GM21619 (cell line): ENCODE results near the gene NCKAP5.
"Not testable (repeated sequence)": the region's sequence is repeated elsewhere in the genome, so short reads cannot be mapped to it uniquely, and the experiment has no call there.

Experiments
- ATAC-seq: cut with Tn5 transposase; IDR thresholded peaks from one replicate; pipeline ENCODE4 v1.9.1; 2021; ENCODE audit not compliant: unreplicated experiment

NCKAP5 gene

DNA sequence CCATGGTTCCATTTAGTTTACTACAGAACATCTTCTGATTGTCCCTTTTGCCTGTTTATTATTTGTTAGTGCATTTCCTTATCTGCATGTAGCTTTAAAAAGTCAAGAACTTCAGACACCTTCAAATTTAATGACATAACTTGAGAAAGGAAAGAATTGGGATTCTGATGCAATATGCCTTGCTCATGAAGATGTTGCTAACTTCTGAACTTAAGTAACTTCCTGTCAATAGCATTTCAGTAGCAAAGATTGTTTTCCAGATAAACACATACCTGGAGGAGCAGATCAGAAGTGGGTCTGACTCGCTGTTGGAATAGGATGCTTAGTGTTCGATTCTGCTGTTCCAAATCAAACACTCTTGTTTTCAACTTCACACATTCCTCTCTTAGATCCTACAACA is 708.0 kb downstream of the NCKAP5 start:
- ATAC-seq, result no peak

DNA sequence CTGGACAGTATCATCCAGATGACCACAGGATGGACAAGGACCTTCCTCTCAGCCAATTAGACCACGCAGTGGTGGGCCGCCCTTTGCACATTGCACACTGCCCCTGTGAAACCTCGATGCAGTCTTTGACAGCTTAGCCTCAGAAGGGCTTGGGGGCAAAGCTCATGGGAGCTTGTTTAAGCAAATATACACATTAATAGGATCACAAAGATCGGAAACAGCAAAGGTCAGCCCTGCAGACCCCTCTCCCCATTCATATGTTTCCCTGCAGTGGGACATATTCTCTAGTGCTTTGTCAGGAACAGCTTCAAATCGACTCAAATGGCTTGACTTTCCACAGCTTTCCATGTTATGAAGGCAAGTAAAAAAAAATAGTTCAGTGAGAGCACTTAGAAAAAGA is 708.7 kb downstream of the NCKAP5 start:
- ATAC-seq, result no peak

DNA sequence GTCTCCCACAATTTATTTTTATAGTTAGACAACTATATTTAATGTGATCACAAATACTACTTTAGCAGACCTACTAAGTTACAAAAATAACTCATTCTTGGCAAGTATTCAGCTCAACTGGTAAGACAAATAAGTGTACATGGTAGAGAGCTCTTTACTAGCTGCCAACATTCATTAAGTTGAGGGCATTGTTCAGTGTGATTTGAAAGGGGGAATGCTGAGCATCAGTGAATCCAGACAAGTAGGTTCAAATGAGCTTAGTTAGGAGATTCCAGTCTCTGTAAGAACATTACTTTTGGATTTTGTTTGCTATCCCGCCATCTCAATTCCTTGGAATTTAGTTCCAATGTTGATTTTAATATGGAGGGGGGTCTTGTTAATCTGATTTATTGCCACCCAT is 710.9 kb downstream of the NCKAP5 start:
- no peak for ATAC-seq

- ATAC-seq, result no peak
Measured at GRCh38 chr2:132850688-132851087, 717.6 kb downstream of the NCKAP5 start.

DNA sequence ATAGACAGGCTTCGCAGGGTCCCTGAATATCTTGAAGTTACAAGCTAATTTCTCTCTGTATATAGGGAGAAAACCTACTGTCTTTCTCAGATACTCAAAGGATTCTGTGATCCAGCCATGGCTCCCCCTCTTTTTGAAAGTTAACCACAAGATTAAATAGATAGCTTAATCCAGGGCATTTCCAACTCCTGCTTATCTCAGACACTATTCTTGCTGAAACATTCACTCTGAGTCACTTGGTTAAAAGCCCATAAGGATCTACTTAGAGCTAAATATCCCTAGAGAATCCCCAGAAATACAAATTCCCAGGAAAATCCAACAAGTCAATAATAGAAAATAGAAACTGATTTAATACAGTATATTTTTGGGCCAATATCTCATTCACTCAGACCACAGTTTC is 719.1 kb downstream of the NCKAP5 start:
- no peak for ATAC-seq

GRCh38 chr2:132845339-132845738 is 722.9 kb downstream of the NCKAP5 start:
- ATAC-seq, result no peak

DNA sequence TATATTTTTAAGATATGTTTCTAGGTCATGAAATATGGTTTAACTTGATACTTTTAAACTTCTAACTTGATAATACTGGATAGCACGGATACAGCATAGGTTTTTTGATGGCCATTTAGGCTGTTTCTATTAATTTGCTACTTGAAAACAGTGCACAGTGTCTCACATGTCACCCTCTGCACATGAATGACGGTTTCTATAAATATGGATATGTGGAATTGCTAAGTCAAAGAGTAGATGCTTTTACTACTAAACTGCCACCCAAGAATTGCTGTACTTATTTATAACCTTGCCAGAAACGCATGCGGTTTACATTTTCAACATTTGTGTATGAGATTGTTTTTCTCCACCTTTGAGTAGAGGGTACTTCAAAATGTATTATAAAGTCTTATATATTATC is 723.7 kb downstream of the NCKAP5 start:
- ATAC-seq, result no peak

- ATAC-seq, result no peak
Measured at GRCh38 chr2:132837769-132838168, 730.5 kb downstream of the NCKAP5 start.

GRCh38 chr2:132830321-132830827 is 737.9 kb downstream of the NCKAP5 start:
- no peak for ATAC-seq

DNA sequence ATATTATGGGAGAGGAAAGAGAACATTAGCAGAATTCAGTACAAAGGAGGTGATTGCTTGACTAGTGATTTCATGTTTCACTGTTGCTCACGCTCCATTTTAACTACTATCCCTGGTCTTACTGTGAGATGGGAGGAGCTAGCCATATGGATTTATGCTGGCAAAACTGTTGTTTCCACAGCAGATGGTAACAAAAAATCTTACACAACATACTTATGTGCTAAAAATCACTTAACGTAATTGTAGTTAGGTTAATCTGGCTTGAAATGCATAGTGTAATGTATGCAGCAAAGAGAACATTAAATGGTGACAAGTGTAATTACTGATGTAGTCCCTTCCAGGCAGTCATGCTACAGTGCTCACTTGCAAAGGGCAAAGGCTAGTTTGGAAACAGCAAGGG is 742.7 kb downstream of the NCKAP5 start:
- no peak for ATAC-seq

DNA sequence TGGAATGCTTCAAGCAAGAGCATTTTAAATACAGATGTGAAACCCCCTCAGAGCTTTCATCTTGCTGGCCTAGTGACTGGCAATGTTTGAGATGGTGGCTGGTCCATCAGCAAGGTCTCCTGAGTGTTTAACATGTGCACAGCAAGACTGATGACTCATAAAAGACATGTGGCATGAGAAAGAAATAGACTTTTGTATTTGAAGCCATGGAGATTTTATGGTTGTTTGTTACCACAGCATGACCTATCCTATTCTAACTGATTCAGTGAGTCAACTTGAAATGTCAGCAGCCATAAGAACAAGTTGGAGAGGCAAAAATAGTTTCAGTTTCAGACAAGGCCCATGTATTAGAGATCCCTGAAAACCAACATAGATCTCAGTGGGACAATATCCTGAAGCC is 743.5 kb downstream of the NCKAP5 start:
- ATAC-seq, result no peak

- no peak for ATAC-seq
Measured at GRCh38 chr2:132816234-132816633, 752.0 kb downstream of the NCKAP5 start.

DNA sequence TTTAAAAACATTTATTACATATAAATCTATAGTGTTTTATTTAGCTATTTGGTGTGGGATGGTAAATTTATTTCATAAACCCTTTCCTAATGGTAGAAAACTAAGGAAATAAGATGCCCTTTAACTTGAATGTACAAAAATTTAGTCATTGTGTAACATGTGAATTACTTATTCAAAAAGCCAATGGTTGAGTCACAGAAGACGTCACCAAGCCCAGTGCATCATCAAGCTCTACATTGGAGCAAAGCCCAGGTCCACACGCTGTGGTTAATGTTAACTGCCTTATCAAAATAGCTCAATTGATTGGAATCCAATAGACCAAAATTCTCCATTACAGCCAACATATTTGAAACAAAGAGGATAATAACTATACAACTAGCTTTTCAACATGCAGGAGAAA is 752.7 kb downstream of the NCKAP5 start:
- no peak for ATAC-seq

DNA sequence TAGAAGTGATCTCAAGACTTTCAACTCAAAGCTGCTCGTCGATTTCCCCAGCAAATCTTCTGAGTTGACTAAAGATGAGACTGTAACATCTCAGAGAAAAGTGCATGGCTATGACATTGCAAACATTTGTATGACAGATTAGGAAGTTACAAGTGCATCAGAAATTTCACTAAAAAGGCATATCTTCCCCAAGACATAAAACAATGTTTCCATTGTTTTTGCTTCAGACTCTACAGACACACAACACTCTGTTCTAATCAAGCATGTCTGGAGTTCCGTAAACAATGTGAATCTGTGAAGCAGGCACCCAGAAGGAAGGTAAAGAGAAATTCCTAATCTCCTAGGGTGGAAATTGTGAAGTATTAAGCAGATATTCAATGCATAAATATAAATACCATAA is 753.6 kb downstream of the NCKAP5 start:
- no peak for ATAC-seq

DNA sequence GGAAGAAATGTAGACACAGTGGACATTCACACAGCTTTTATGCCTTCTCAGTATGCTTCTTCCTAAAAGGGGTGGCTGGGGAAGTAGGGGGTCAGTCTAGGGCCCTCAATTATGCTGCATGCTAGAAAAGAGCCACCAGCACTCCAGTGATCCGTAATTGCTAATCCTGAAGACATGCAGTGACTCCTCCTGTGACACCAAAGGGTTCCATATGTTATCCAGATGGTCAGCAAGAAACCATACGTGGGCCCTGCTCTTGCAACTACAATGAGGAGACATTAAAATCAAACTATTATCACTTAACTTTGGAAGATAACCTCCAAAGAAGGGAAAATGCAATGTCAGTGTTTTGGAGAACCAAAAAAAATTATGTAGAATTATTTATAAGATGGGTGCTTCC is 754.8 kb downstream of the NCKAP5 start:
- no peak for ATAC-seq

DNA sequence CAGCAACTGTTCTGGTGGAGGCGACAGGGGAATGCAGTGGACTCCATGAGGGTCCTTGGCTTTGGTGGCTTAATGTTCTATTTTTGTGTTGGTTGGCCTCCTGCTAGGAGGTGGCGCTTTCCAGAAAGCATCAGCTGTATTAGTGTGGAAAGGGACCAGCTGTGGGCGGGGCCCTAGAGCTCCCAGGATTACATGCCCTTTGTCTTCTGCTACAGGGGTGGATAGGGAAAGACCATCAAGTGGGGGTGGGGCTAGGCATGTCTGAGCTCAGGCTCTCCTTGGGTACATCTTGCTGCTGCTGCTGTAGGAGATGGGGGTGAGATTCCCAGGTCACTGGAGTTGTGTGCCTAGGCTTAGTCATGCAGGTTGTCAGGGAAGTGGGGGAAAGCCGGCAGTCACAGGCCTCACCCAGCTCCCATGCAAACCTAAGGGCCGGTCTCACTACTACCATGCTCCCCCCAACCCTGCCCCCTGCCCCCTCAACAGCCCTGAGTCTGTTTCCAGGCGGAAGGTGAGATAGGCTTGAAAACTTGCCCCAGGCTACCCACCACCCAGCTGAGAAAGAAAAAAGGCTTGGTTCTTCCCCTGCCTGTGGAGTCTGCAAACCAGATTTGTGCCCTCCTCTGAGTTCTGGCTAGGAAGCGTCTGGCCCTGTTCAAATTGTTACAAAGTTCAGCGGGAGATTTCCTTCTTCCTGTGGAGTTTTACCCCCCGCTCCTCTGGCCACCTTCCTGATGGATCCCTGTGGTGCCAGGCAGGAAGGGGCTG is 756.9 kb downstream of the NCKAP5 start:
- ATAC-seq, result no peak

GRCh38 chr2:132809962-132810361 is 758.3 kb downstream of the NCKAP5 start:
- ATAC-seq, result not testable (repeated sequence)

DNA sequence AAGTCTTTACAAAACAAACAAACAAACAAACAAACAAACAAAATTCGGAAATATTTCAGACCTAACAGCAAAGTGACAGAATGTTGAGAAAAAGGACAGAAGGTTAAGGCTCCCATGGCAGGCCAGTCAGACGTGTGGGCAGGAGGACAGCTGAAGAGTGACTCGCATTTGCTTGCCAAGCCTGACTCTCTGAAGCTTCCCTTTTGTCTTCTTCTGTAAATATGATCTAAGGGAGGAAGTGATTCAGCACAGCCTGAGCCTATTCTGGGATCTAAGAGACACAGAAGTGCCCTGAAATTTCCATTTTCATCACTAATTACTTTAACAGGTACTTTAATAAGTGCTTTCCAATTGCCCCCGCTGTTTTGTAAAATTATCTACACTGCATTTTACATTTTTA is 764.2 kb downstream of the NCKAP5 start:
- no peak for ATAC-seq

DNA sequence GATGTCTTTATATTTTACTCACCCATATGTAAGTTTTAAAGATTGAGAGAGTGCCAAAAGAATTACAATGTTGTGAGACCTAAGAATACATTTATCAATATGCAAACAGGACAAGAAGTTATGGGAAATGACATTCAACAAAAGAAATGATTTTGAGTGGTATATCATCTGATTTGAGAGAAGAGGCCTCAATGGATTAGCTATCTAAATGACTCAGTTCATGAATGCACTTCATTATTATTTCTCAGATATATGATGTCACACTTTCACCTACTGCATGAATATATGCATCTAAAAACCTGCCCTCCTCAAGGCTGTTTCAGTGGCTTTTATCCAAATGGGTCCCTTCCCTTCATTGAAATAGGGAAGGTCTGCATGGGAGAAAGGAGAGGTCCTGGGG is 769.9 kb downstream of the NCKAP5 start:
- ATAC-seq, result no peak

DNA sequence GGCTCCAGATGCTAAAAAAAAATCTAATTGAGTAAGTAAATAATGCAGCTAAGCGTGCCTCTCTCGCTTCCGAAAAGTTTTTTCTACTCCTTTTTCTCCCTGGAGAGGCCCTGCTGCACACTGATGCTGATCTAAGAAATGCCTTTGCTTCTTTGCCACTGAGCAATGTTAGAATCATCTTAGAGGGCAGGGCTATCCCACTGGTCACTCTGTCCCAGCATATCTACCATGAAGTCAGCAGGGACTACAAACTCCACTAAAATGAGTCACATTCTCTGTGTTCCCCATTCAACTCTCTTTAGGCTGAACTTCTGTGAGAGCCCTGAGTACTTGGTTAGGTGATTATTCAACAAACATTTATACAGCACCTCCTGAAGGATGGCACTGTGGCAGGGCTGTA is 770.7 kb downstream of the NCKAP5 start:
- no peak for ATAC-seq

DNA sequence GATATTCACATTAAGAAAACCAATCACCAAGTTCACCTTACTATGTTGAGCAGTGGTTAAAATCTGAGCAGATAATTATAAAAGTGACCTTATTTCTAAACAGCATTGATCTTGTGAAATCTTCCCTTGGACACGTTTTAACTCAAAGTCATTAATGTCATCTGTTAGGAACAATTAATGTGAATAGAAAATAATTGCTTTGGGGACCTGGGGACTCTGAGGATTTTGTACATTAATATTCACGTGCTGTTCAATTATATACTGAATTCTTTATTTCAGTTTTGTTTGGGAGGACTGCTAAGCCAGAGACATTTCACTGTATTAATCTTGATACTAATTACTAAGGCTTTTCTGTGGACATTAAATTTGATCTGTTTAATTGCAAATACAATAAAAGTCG is 771.2 kb downstream of the NCKAP5 start:
- ATAC-seq, result no peak

DNA sequence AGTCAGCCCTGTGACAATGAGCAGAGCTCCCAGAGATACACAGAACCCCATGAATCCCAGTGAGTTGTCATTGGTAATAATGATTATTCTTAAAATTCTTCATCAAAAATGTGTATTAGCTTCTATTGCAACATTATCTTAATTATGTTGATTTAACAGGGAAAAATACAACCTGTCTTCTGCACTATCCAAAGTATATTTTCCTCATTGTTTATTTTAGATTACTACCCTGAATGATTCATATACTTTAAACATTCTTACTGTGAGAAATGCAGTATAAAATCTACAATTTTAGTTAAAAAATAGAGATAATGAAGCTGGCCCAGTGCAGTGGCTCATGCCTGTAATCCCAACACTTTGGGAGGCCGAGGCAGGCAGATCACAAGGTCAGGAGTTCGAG is 773.0 kb downstream of the NCKAP5 start:
- ATAC-seq, result no peak

DNA sequence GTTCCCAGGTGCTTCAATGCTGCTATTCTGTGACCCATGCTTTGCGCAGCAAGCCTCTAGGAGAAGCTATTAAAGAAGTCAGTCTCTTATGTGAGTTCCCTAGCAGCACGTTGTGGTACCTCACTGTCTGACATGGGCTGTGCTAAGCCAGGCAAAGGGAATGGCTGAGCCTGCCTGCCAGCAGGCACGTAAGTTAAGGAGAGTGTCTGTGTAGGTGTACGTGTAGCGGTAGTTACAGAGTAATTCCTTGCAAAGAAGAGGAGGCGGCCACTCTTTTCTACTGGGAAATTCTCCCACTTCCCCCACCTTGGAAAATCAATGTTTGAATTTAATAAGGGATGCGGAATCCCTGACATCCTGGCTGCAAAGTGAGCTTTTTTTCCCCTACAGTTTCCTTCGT is 774.7 kb downstream of the NCKAP5 start:
- no peak for ATAC-seq
